ENCODE results near the gene ATXN2L. TPM values are rescaled to one million over a fixed set of nuclear protein-coding genes. Genes with fewer than 3 reads are reported as not detected.
"Not testable (repeated sequence)": the region's sequence is repeated elsewhere in the genome, so short reads cannot be mapped to it uniquely, and the experiment has no call there.

ATXN2L gene
- 159 TPM for polyA plus RNA-seq (2013, experiment 1 of 2; ENCODE audit: insufficient read length)
- polyA plus RNA-seq (2013, experiment 2 of 2; ENCODE audit: insufficient read length): 142 TPM

GRCh38 chr16:28822520-28823290 lies at the start of gene ATXN2L:
Gene ATXN2L, plus strand, starts transcription at chr16:28822999. Its CDS starts 261 bp downstream, at chr16:28823260.
- DNase-seq: peak; percentile 97

- DNase-seq: not testable (repeated sequence)
Measured at GRCh38 chr16:28781697-28782096, 41.1 kb upstream of the ATXN2L start.

- not testable (repeated sequence) for DNase-seq
Measured at GRCh38 chr16:28782357-28782756, 40.4 kb upstream of the ATXN2L start.

- DNase-seq: peak; percentile 74
Measured at GRCh38 chr16:28802235-28803019, 20.4 kb upstream of the ATXN2L start.

GRCh38 chr16:28807445-28808120 lies 15.2 kb upstream of the ATXN2L start:
- not testable (repeated sequence) for DNase-seq

- no peak for DNase-seq
Measured at GRCh38 chr16:28820016-28820415, 2.8 kb upstream of the ATXN2L start.

- DNase-seq: not testable (repeated sequence)
Measured at GRCh38 chr16:28820546-28820945, 2.3 kb upstream of the ATXN2L start.

GRCh38 chr16:28821874-28822519 lies 802 bp upstream of the ATXN2L start:
- DNase-seq: no peak

GRCh38 chr16:28823291-28823872 lies 583 bp downstream of the ATXN2L start:
- DNase-seq: no peak

GRCh38 chr16:28823873-28824716 lies 1.3 kb downstream of the ATXN2L start:
- peak; percentile 99 for DNase-seq

- DNase-seq: no peak
Measured at GRCh38 chr16:28824717-28824973, 1.8 kb downstream of the ATXN2L start.

GRCh38 chr16:28826141-28826540 lies 3.3 kb downstream of the ATXN2L start:
- no peak for DNase-seq

GRCh38 chr16:28829747-28830146 lies 6.9 kb downstream of the ATXN2L start:
- no peak for DNase-seq

GRCh38 chr16:28830531-28830930 lies 7.7 kb downstream of the ATXN2L start:
- no peak for DNase-seq

GRCh38 chr16:28834349-28834748 lies 11.6 kb downstream of the ATXN2L start:
- DNase-seq: no peak

- DNase-seq: no peak
Measured at GRCh38 chr16:28834873-28835863, 12.4 kb downstream of the ATXN2L start.

GRCh38 chr16:28835864-28836760 lies 13.3 kb downstream of the ATXN2L start:
- DNase-seq: no peak

GRCh38 chr16:28836761-28837064 lies 13.9 kb downstream of the ATXN2L start:
- DNase-seq: no peak

Data from fibroblast of skin of scalp (primary cell).